Ishikawa (cell line): Measurements from ENCODE around the gene COPZ1.

Source experiments
- CEBPB ChIP-seq: IDR thresholded peaks from 2 replicates; pipeline ENCODE4 v1.6.1; 2012
- EP300 ChIP-seq: IDR thresholded peaks from 2 replicates; pipeline ENCODE4 v1.6.1; 2012; ENCODE audit warnings: borderline replicate concordance
- FOXM1 ChIP-seq: IDR thresholded peaks from 2 replicates; pipeline ENCODE4 v1.6.1; 2012; ENCODE audit warnings: low read depth, borderline replicate concordance
- RAD21 ChIP-seq: IDR thresholded peaks from 2 replicates; pipeline ENCODE4 v1.6.1; 2012; ENCODE audit warnings: low read depth
- REST ChIP-seq: IDR thresholded peaks from 2 replicates; pipeline ENCODE4 v1.6.1; 2012; ENCODE audit warnings: low read depth, mild to moderate bottlenecking
- TEAD4 ChIP-seq: IDR thresholded peaks from 2 replicates; pipeline ENCODE4 v1.6.1; 2012
- ZBTB7A ChIP-seq: IDR thresholded peaks from 2 replicates; pipeline ENCODE4 v1.6.1; 2012; ENCODE audit warnings: low read depth
- TF ChIP-seq, protein P1 (sequence below): IDR thresholded peaks from 2 replicates; pipeline ENCODE4 v1.6.1; 2012
- TF ChIP-seq, protein P2 (sequence below): IDR thresholded peaks from 2 replicates; pipeline ENCODE4 v1.6.1; 2012

DNA sequence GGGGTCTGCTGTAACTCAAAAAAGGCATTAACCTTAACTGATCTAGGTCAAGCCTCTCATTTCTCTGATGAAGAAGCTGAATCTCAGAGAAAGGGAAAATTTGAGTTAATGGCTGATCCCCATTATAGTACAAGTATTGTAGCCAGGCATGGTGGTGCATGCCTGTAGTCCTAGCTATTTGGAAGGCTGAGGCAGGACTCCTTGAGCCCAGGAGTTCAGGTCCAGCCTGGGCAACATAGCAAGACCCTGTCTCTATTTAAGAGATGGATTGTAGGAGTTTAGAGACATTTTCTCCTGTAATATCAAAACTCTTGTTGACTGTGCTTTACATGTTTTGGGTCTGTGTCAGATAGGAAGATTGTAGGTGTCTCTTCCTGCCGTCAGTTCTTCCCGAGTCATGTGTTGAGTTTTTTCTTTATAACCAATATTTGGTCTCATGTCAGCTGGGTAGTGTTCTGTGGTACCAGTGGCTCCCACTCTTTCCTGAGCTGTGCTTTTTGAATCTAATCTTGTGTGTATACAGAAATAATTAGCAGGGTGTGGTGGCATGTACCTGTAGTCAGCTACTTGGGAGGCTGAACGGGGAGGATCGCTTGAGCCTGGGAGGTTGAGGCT is 8.6 kb downstream of the COPZ1 start:
- no peak for TF ChIP-seq EP300
- no peak for TF ChIP-seq REST
- TF ChIP-seq CEBPB: no peak
- no peak for TF ChIP-seq RAD21
- TF ChIP-seq FOXM1: no peak
- TF ChIP-seq, protein P1, sequence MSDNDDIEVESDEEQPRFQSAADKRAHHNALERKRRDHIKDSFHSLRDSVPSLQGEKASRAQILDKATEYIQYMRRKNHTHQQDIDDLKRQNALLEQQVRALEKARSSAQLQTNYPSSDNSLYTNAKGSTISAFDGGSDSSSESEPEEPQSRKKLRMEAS: no peak
- TF ChIP-seq ZBTB7A: no peak
- TF ChIP-seq TEAD4: no peak
- TF ChIP-seq, protein P2, sequence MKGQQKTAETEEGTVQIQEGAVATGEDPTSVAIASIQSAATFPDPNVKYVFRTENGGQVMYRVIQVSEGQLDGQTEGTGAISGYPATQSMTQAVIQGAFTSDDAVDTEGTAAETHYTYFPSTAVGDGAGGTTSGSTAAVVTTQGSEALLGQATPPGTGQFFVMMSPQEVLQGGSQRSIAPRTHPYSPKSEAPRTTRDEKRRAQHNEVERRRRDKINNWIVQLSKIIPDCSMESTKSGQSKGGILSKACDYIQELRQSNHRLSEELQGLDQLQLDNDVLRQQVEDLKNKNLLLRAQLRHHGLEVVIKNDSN: no peak
